ENCODE data around the gene TBC1D5. TPM values are rescaled to one million over a fixed set of nuclear protein-coding genes. Genes with fewer than 3 reads are reported as not detected.

The TBC1D5 gene
- total and polyA plus RNA-seq, 2 of the 8 experiments (the other 6 are each of a cell fraction or from before 2014, with no cell fraction given), result 11.0 to 22.9 TPM

DNA sequence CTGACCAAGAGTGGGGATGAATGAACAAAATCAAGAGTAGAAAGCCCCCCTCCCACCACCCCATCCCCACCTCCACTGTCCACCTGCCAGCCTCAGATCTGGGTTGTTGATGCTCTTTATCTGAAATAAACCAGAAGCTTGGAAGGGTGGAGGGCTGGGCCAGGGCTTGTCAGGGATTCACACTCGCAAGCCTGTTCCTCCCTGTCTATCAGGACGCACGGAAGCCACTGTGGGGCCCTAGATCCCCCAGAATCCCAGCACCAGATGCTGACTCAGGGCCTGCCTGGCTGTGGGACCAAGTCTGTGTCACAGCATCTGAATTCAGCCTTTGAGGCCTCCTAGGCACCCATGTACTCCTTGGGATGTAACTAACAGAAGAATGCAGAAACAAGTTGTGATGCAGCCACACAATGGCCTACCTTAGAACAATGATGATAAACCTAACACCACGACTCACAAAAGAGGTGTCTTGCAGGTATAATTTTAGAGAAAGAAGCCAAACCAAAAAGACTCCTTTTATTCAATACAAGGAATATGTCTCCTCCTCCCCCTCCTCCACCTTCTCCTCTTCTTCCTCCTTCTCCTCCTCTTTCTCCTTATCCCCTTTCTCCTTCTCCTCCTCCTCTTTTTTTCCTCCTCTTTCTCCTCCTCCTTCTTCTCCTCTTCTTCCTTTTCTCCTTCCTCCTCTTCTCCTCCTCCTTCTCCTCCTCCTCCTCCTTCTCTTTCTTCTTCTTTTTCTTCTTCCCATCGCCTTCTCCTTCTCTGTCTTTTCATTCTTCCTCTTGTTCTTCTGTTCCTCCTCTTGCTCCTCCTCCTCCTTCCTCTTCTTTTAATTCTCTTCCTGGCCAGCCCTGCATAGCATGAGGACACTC is 623.0 kb downstream of the TBC1D5 start (continued):
- TF ChIP-seq HDAC2 (IDR thresholded peaks at IDR 0.05; ENCODE audit: borderline replicate concordance in 1 of 2, low read depth in 2 of 2, low read length in 2 of 2) (no peak), CREB1 (IDR thresholded peaks at IDR 0.05) (no peak), JUN (IDR thresholded peaks at IDR 0.05; ENCODE audit: low read depth, low read length) (no peak)
